ENCODE measurements around the gene PPP2R5C.

The PPP2R5C gene

DNA sequence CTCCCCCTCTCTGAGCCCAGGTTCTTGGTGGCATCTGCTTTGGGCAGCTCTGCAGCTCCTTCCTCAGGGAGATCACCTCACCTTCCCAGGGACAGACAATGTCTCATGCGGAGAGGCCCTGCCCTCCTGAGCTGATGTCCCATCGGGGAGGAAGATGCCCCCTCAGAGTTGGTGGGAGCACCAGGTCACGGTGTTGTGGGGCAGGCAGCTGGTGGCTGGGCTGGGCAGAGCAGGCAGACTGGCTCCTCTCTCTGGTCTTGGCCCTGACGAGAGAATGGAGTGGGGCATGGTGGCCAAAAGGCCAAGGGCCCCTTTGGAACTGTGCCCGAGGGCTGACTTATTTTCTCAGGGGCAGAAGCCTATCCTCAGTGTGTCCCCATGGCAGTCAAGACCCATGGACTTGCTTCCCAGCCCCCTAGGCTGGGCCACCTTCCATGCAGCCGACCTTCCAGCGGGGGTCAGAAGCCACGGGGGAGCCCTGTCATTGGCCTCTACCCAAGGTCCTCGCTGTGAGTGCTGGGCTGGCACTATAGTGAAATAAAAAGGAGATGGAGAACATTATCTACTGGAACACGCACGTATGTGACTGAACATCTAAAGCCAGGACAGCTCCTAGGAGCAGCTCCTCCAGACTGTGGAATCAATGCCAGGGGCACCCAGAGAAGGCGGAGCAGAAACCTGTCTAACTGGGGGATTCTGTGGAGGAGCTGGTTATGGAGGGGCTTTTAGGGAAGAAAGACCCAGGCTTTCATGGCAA lies 21.9 kb downstream of the PPP2R5C start:
- no peak for ATAC-seq
- TF ChIP-seq ZC3H10 (CRISPR knock-in tag; IDR thresholded peaks at IDR 0.05) (no peak), ZFP3 (CRISPR knock-in tag; IDR thresholded peaks at IDR 0.05) (no peak), TOX (CRISPR knock-in tag; IDR thresholded peaks at IDR 0.05; ENCODE audit: borderline replicate concordance) (no peak), ZNF8 (CRISPR knock-in tag; IDR thresholded peaks at IDR 0.05) (no peak), RARB (CRISPR knock-in tag; IDR thresholded peaks at IDR 0.05) (no peak), ZNF70 (CRISPR knock-in tag; IDR thresholded peaks at IDR 0.05) (no peak), GLIS3 (CRISPR knock-in tag; IDR thresholded peaks at IDR 0.05) (no peak), ZFP30 (CRISPR knock-in tag; IDR thresholded peaks at IDR 0.05) (no peak), OSR1 (CRISPR knock-in tag; IDR thresholded peaks at IDR 0.05) (no peak), BACH2 (CRISPR knock-in tag; IDR thresholded peaks at IDR 0.05; ENCODE audit: borderline replicate concordance) (no peak)
- TF ChIP-seq, protein P1, sequence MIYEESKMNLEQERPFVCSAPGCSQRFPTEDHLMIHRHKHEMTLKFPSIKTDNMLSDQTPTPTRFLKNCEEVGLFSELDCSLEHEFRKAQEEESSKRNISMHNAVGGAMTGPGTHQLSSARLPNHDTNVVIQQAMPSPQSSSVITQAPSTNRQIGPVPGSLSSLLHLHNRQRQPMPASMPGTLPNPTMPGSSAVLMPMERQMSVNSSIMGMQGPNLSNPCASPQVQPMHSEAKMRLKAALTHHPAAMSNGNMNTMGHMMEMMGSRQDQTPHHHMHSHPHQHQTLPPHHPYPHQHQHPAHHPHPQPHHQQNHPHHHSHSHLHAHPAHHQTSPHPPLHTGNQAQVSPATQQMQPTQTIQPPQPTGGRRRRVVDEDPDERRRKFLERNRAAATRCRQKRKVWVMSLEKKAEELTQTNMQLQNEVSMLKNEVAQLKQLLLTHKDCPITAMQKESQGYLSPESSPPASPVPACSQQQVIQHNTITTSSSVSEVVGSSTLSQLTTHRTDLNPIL (CRISPR knock-in tag; IDR thresholded peaks at IDR 0.05; ENCODE audit: low read depth), result no peak
- TF ChIP-seq, protein P2, sequence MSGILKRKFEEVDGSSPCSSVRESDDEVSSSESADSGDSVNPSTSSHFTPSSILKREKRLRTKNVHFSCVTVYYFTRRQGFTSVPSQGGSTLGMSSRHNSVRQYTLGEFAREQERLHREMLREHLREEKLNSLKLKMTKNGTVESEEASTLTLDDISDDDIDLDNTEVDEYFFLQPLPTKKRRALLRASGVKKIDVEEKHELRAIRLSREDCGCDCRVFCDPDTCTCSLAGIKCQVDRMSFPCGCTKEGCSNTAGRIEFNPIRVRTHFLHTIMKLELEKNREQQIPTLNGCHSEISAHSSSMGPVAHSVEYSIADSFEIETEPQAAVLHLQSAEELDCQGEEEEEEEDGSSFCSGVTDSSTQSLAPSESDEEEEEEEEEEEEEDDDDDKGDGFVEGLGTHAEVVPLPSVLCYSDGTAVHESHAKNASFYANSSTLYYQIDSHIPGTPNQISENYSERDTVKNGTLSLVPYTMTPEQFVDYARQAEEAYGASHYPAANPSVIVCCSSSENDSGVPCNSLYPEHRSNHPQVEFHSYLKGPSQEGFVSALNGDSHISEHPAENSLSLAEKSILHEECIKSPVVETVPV (CRISPR knock-in tag; IDR thresholded peaks at IDR 0.05), result no peak

DNA sequence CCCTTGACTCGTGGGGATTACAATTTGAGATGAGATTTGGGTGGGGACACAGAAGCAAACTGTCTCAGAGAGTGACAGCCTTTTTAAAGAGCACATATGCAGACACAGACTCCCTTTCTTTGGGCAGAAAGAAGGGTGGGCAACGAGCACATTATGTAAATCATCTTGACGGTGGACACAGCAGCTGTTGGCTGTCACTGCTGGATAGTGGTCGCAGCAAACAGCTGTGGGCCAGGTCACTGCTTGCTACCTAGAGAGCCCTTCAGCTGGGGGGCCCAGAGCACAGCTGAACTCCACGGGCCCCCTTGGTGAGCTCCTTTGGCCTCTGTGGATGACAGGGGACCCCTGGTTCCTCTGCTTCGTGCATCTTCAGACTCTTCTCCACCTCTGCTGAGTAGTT lies 23.1 kb downstream of the PPP2R5C start:
- TF ChIP-seq, protein P3, sequence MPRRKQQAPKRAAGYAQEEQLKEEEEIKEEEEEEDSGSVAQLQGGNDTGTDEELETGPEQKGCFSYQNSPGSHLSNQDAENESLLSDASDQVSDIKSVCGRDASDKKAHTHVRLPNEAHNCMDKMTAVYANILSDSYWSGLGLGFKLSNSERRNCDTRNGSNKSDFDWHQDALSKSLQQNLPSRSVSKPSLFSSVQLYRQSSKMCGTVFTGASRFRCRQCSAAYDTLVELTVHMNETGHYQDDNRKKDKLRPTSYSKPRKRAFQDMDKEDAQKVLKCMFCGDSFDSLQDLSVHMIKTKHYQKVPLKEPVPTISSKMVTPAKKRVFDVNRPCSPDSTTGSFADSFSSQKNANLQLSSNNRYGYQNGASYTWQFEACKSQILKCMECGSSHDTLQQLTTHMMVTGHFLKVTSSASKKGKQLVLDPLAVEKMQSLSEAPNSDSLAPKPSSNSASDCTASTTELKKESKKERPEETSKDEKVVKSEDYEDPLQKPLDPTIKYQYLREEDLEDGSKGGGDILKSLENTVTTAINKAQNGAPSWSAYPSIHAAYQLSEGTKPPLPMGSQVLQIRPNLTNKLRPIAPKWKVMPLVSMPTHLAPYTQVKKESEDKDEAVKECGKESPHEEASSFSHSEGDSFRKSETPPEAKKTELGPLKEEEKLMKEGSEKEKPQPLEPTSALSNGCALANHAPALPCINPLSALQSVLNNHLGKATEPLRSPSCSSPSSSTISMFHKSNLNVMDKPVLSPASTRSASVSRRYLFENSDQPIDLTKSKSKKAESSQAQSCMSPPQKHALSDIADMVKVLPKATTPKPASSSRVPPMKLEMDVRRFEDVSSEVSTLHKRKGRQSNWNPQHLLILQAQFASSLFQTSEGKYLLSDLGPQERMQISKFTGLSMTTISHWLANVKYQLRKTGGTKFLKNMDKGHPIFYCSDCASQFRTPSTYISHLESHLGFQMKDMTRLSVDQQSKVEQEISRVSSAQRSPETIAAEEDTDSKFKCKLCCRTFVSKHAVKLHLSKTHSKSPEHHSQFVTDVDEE (CRISPR knock-in tag; IDR thresholded peaks at IDR 0.05), result no peak
- TF ChIP-seq, protein P4, sequence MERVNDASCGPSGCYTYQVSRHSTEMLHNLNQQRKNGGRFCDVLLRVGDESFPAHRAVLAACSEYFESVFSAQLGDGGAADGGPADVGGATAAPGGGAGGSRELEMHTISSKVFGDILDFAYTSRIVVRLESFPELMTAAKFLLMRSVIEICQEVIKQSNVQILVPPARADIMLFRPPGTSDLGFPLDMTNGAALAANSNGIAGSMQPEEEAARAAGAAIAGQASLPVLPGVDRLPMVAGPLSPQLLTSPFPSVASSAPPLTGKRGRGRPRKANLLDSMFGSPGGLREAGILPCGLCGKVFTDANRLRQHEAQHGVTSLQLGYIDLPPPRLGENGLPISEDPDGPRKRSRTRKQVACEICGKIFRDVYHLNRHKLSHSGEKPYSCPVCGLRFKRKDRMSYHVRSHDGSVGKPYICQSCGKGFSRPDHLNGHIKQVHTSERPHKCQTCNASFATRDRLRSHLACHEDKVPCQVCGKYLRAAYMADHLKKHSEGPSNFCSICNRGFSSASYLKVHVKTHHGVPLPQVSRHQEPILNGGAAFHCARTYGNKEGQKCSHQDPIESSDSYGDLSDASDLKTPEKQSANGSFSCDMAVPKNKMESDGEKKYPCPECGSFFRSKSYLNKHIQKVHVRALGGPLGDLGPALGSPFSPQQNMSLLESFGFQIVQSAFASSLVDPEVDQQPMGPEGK (CRISPR knock-in tag; IDR thresholded peaks at IDR 0.05; ENCODE audit: borderline replicate concordance), result no peak
- no peak for TF ChIP-seq GLIS3 (CRISPR knock-in tag; IDR thresholded peaks at IDR 0.05)
- TF ChIP-seq, protein P1 (CRISPR knock-in tag; IDR thresholded peaks at IDR 0.05; ENCODE audit: low read depth), result no peak
- no peak for TF ChIP-seq ESRRG (CRISPR knock-in tag; IDR thresholded peaks at IDR 0.05)
- TF ChIP-seq ZNF565 (CRISPR knock-in tag; conservative IDR thresholded peaks at IDR 0.05; ENCODE audit: low read depth), result no peak
- no peak for TF ChIP-seq TOX (CRISPR knock-in tag; IDR thresholded peaks at IDR 0.05; ENCODE audit: borderline replicate concordance)
- no peak for TF ChIP-seq ARNTL (CRISPR knock-in tag; IDR thresholded peaks at IDR 0.05; ENCODE audit: borderline replicate concordance, low read depth)
- no peak for TF ChIP-seq ZC3H10 (CRISPR knock-in tag; IDR thresholded peaks at IDR 0.05)
- TF ChIP-seq, protein P5, sequence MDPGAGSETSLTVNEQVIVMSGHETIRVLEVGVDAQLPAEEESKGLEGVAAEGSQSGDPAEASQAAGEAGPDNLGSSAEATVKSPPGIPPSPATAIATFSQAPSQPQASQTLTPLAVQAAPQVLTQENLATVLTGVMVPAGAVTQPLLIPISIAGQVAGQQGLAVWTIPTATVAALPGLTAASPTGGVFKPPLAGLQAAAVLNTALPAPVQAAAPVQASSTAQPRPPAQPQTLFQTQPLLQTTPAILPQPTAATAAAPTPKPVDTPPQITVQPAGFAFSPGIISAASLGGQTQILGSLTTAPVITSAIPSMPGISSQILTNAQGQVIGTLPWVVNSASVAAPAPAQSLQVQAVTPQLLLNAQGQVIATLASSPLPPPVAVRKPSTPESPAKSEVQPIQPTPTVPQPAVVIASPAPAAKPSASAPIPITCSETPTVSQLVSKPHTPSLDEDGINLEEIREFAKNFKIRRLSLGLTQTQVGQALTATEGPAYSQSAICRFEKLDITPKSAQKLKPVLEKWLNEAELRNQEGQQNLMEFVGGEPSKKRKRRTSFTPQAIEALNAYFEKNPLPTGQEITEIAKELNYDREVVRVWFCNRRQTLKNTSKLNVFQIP (CRISPR knock-in tag; IDR thresholded peaks at IDR 0.05; ENCODE audit: borderline replicate concordance, low read depth), result no peak
- TF ChIP-seq BACH2 (CRISPR knock-in tag; IDR thresholded peaks at IDR 0.05; ENCODE audit: borderline replicate concordance), result no peak
- TF ChIP-seq ZNF70 (CRISPR knock-in tag; IDR thresholded peaks at IDR 0.05), result no peak
- no peak for ATAC-seq

Data from SK-N-SH treated with all-trans-retinoic acid at 6 μM for 48 hours (cell line).